ENCODE results near the gene ZCCHC7. TPM values are rescaled to one million over a fixed set of nuclear protein-coding genes. Genes with fewer than 3 reads are reported as not detected.

Gene ZCCHC7
- total RNA-seq, 1 experiment from 2014 or later, result 31.2 TPM

DNA sequence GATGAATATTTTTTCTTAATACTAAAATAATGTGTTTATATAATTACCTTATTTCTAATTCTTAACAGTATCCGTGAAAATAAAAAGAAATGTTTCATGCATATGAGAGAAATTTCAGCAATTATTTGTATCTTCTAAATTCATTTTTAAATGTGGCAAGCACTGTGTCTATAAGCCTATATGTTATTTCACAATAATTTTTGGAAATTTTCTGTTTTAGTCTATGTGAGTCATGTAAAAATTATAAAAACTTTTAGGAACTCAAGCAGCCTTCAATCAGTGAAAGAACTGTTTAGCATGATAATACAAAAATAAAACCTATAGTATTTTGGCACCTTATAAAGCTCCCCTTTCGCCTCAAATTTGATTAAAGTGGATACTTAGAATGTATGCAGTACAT lies 96.8 kb downstream of the ZCCHC7 start (continued):
- TF ChIP-seq, protein P1, sequence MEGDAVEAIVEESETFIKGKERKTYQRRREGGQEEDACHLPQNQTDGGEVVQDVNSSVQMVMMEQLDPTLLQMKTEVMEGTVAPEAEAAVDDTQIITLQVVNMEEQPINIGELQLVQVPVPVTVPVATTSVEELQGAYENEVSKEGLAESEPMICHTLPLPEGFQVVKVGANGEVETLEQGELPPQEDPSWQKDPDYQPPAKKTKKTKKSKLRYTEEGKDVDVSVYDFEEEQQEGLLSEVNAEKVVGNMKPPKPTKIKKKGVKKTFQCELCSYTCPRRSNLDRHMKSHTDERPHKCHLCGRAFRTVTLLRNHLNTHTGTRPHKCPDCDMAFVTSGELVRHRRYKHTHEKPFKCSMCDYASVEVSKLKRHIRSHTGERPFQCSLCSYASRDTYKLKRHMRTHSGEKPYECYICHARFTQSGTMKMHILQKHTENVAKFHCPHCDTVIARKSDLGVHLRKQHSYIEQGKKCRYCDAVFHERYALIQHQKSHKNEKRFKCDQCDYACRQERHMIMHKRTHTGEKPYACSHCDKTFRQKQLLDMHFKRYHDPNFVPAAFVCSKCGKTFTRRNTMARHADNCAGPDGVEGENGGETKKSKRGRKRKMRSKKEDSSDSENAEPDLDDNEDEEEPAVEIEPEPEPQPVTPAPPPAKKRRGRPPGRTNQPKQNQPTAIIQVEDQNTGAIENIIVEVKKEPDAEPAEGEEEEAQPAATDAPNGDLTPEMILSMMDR (IDR thresholded peaks at IDR 0.05 in 2 of 3, conservative IDR thresholded peaks at IDR 0.05 in 1 of 3; ENCODE audit: borderline replicate concordance in 1 of 3, insufficient read depth in 1 of 3, low read depth in 2 of 3, low read length in 2 of 3), result no peak
- TF ChIP-seq EZH2phosphoT487 (IDR thresholded peaks at IDR 0.05; ENCODE audit: borderline replicate concordance) (no peak), CBX3 (IDR thresholded peaks at IDR 0.05; ENCODE audit: low read depth) (no peak), TCF7L2 (IDR thresholded peaks at IDR 0.05; ENCODE audit: borderline replicate concordance, extremely low read depth, insufficient read depth, insufficient read length) (no peak), FOSL1 (IDR thresholded peaks at IDR 0.05; ENCODE audit: low read depth) (no peak), POLR2A (IDR thresholded peaks at IDR 0.05; ENCODE audit: borderline replicate concordance, extremely low read depth, insufficient read depth, insufficient read length) (no peak)
- TF ChIP-seq, protein P2, sequence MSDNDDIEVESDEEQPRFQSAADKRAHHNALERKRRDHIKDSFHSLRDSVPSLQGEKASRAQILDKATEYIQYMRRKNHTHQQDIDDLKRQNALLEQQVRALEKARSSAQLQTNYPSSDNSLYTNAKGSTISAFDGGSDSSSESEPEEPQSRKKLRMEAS (IDR thresholded peaks at IDR 0.05), result no peak

DNA sequence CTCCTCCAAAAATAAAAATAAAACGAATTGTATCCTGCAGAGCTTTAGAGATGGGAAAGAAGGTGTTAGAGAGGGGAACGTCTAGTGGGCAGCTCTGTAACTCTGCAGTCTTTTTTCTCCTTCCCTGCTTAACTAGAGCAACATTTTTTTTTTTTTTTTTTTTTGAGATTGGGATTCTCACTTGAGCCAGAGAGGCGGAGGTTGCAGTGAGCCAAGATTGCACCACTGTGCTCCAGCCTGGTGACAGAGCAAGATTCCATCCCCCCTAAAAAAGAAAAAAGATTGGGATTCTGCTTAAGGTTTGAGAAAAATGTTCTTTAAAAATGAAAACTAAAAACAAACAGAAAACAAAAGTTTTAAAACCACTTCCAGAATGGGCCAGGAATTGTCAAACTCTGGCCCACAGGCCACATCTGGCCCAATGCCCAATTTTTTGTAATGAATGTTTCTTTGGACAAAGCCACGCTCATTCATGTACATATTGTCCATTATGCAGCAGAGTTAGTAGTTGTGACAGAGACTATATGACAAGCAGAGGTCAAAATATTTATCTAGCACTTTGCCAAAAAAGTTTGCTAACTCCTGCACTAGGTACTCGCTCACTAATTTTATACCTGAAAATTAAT lies 98.5 kb downstream of the ZCCHC7 start:
- no peak overlapping the region for H3K4me2 ChIP-seq (ENCODE audit: low read length)
- no peaks in the 10 kb centered on the region for H3K36me3 ChIP-seq (ENCODE audit: control insufficient read depth in 1 of 2, insufficient read depth in 2 of 2, low read length in 2 of 2)
- H4K20me1 ChIP-seq (ENCODE audit: insufficient read depth), result peaks cover 5% of the 10 kb centered on the region; the same call in 1 of the 2 replicates
- ATAC-seq (no peak), DNase-seq (ENCODE audit: low read depth, low spot score) (no peak)
- intact Hi-C loops (cut with micrococcal nuclease), result no loop called here
- no peak overlapping the region for H3K4me3 ChIP-seq (replicated peaks in 1 of 2; ENCODE audit: low read depth in 1 of 2, low read length in 2 of 2)
- peaks cover 0 to 4% of the 10 kb centered on the region in 2 experiments; a peak in 1 of 4 replicates for H3K4me1 ChIP-seq (ENCODE audit: control insufficient read depth in 1 of 2, insufficient read depth in 2 of 2, low read length in 2 of 2)
- H2AFZ ChIP-seq (ENCODE audit: low read depth, low read length, poor library complexity, severe bottlenecking), result no peak overlapping the region
- no TSS peak for BruUV-seq (replicated peaks)
- no peak overlapping the region for H3K9ac ChIP-seq (ENCODE audit: low read length)
- no peaks in the 10 kb centered on the region for H3K9me2 ChIP-seq (ENCODE audit: insufficient read depth)
- H3K27ac ChIP-seq (ENCODE audit: low read depth, low read length), result no peak overlapping the region
- peaks cover 32% of the 10 kb centered on the region for H3K79me2 ChIP-seq (ENCODE audit: insufficient read depth, low read length)
- POLR2A ChIA-PET, result no interaction called here
- H3K9me3 ChIP-seq (ENCODE audit: control insufficient read depth in 1 of 2, insufficient read depth in 1 of 2, low read depth in 1 of 2, low read length in 2 of 2), result no peaks in the 10 kb centered on the region
- CTCF ChIA-PET, result no interaction called here
- H3K27me3 ChIP-seq (ENCODE audit: insufficient read depth, low read length), result no peaks in the 10 kb centered on the region
- RAD21 ChIA-PET (ENCODE audit: low non-redundant PET in 1 of 2, low total read pairs in 2 of 2, uncharacterized antibody in 2 of 2, unreplicated experiment in 2 of 2), result no interaction called here
- TF ChIP-seq CBX3 (IDR thresholded peaks at IDR 0.05; ENCODE audit: low read depth) (no peak), FOSL1 (IDR thresholded peaks at IDR 0.05; ENCODE audit: low read depth) (no peak), POLR2AphosphoS5 (IDR thresholded peaks at IDR 0.05; ENCODE audit: low read depth, low read length) (no peak), TCF7L2 (IDR thresholded peaks at IDR 0.05; ENCODE audit: borderline replicate concordance, extremely low read depth, insufficient read depth, insufficient read length) (no peak), ELF1 (IDR thresholded peaks at IDR 0.05; ENCODE audit: borderline replicate concordance, low read depth) (no peak), SRF (IDR thresholded peaks at IDR 0.05; ENCODE audit: low read depth) (no peak), ZNF274 (IDR thresholded peaks at IDR 0.05; ENCODE audit: low read depth, low read length) (no peak), ZFX (IDR thresholded peaks at IDR 0.05) (no peak), YY1 (IDR thresholded peaks at IDR 0.05; ENCODE audit: extremely low read depth, insufficient replicate concordance, low read depth, low read length) (no peak), POLR2A (IDR thresholded peaks at IDR 0.05; ENCODE audit: borderline replicate concordance, extremely low read depth, insufficient read depth, insufficient read length) (no peak), JUND (IDR thresholded peaks at IDR 0.05) (no peak), EGR1 (IDR thresholded peaks at IDR 0.05; ENCODE audit: low read depth) (no peak)
- TF ChIP-seq, protein P3, sequence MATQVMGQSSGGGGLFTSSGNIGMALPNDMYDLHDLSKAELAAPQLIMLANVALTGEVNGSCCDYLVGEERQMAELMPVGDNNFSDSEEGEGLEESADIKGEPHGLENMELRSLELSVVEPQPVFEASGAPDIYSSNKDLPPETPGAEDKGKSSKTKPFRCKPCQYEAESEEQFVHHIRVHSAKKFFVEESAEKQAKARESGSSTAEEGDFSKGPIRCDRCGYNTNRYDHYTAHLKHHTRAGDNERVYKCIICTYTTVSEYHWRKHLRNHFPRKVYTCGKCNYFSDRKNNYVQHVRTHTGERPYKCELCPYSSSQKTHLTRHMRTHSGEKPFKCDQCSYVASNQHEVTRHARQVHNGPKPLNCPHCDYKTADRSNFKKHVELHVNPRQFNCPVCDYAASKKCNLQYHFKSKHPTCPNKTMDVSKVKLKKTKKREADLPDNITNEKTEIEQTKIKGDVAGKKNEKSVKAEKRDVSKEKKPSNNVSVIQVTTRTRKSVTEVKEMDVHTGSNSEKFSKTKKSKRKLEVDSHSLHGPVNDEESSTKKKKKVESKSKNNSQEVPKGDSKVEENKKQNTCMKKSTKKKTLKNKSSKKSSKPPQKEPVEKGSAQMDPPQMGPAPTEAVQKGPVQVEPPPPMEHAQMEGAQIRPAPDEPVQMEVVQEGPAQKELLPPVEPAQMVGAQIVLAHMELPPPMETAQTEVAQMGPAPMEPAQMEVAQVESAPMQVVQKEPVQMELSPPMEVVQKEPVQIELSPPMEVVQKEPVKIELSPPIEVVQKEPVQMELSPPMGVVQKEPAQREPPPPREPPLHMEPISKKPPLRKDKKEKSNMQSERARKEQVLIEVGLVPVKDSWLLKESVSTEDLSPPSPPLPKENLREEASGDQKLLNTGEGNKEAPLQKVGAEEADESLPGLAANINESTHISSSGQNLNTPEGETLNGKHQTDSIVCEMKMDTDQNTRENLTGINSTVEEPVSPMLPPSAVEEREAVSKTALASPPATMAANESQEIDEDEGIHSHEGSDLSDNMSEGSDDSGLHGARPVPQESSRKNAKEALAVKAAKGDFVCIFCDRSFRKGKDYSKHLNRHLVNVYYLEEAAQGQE (IDR thresholded peaks at IDR 0.05; ENCODE audit: low read depth), result no peak
- TF ChIP-seq, protein P2 (IDR thresholded peaks at IDR 0.05), result no peak

Measured in HCT116 (cell line).